Measurements from ENCODE around the gene KIF3A. TPM values are rescaled to one million over a fixed set of nuclear protein-coding genes. Genes with fewer than 3 reads are reported as not detected.

The KIF3A gene
- polyA plus RNA-seq, 1 donor from 2014 or later = 94.4 TPM

GRCh38 chr5:132747616-132748440 lies 10.5 kb upstream of the KIF3A start:
- H3K9ac ChIP-seq (ENCODE audit: low read length) = no peak overlapping the region
- no peak for TF ChIP-seq RAD21 (conservative IDR thresholded peaks at IDR 0.05)
- no peak for TF ChIP-seq CTCF (IDR thresholded peaks at IDR 0.05; ENCODE audit: poor library complexity, severe bottlenecking)
- no peak for TF ChIP-seq TAF1 (IDR thresholded peaks at IDR 0.05; ENCODE audit: low read depth)
- TF ChIP-seq EZH2 (IDR thresholded peaks at IDR 0.05; ENCODE audit: borderline replicate concordance, insufficient read depth, low read length, poor library complexity, severe bottlenecking) = no peak
- TF ChIP-seq, protein P1, sequence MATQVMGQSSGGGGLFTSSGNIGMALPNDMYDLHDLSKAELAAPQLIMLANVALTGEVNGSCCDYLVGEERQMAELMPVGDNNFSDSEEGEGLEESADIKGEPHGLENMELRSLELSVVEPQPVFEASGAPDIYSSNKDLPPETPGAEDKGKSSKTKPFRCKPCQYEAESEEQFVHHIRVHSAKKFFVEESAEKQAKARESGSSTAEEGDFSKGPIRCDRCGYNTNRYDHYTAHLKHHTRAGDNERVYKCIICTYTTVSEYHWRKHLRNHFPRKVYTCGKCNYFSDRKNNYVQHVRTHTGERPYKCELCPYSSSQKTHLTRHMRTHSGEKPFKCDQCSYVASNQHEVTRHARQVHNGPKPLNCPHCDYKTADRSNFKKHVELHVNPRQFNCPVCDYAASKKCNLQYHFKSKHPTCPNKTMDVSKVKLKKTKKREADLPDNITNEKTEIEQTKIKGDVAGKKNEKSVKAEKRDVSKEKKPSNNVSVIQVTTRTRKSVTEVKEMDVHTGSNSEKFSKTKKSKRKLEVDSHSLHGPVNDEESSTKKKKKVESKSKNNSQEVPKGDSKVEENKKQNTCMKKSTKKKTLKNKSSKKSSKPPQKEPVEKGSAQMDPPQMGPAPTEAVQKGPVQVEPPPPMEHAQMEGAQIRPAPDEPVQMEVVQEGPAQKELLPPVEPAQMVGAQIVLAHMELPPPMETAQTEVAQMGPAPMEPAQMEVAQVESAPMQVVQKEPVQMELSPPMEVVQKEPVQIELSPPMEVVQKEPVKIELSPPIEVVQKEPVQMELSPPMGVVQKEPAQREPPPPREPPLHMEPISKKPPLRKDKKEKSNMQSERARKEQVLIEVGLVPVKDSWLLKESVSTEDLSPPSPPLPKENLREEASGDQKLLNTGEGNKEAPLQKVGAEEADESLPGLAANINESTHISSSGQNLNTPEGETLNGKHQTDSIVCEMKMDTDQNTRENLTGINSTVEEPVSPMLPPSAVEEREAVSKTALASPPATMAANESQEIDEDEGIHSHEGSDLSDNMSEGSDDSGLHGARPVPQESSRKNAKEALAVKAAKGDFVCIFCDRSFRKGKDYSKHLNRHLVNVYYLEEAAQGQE (IDR thresholded peaks at IDR 0.05; ENCODE audit: borderline replicate concordance) = no peak
- TF ChIP-seq SMC3 (conservative IDR thresholded peaks at IDR 0.05; ENCODE audit: poor library complexity) = no peak
- TF ChIP-seq EP300 (conservative IDR thresholded peaks at IDR 0.05; ENCODE audit: poor library complexity, severe bottlenecking) = no peak
- TF ChIP-seq MXI1 (conservative IDR thresholded peaks at IDR 0.05; ENCODE audit: poor library complexity, severe bottlenecking) = no peak
- TF ChIP-seq POLR2AphosphoS5 (IDR thresholded peaks at IDR 0.05) = no peak
- no peaks in the 10 kb centered on the region for H3K9me3 ChIP-seq (ENCODE audit: low read length)
- H2AFZ ChIP-seq (ENCODE audit: low read depth, low read length) = no peak overlapping the region
- no peaks in the 10 kb centered on the region for H3K36me3 ChIP-seq (ENCODE audit: insufficient read depth, low read length)
- H3K9me2 ChIP-seq (ENCODE audit: insufficient read depth, low read length) = no peaks in the 10 kb centered on the region
- H3K4me3 ChIP-seq (ENCODE audit: low read length) = peak overlapping the region; percentile 55
- H3K27me3 ChIP-seq (ENCODE audit: insufficient read depth, low read depth, low read length) = peaks cover 44% of the 10 kb centered on the region
- no peak overlapping the region for H3K4me2 ChIP-seq (ENCODE audit: low read length)
- H4K20me1 ChIP-seq (ENCODE audit: insufficient read depth) = no peaks in the 10 kb centered on the region
- no peaks in the 10 kb centered on the region for H3F3A ChIP-seq (ENCODE audit: insufficient read depth, low read length, poor library complexity, severe bottlenecking)
- H3K27ac ChIP-seq (ENCODE audit: low read length) = no peak overlapping the region
- no peaks in the 10 kb centered on the region for H3K79me2 ChIP-seq (replicated peaks; ENCODE audit: insufficient read depth, low read length)

GRCh38 chr5:132746954-132747615 lies 9.7 kb upstream of the KIF3A start, which contains the start of gene CCNI2:
CCNI2 (plus strand) TSS chr5:132747426; CDS start chr5:132747496, 70 bp downstream.
- Histone ChIP-seq H3K9me2 (ENCODE audit: insufficient read depth, low read length) (no peaks in the 10 kb centered on the region), H3K36me3 (ENCODE audit: insufficient read depth, low read length) (no peaks in the 10 kb centered on the region), H3F3A (ENCODE audit: insufficient read depth, low read length, poor library complexity, severe bottlenecking) (no peaks in the 10 kb centered on the region), H3K27ac (ENCODE audit: low read length) (no peak within 1 kb of the TSS), H3K9ac (ENCODE audit: low read length) (no peak within 1 kb of the TSS), H3K4me3 (ENCODE audit: low read length) (peak within 1 kb of the TSS; percentile 55), H3K4me2 (ENCODE audit: low read length) (no peak within 1 kb of the TSS), H2AFZ (ENCODE audit: low read depth, low read length) (no peak within 1 kb of the TSS), H3K79me2 (replicated peaks; ENCODE audit: insufficient read depth, low read length) (no peaks in the 10 kb centered on the region), H3K27me3 (ENCODE audit: insufficient read depth, low read depth, low read length) (peaks cover 44% of the 10 kb centered on the region), H3K9me3 (ENCODE audit: low read length) (no peaks in the 10 kb centered on the region), H4K20me1 (ENCODE audit: insufficient read depth) (no peaks in the 10 kb centered on the region)
- TF ChIP-seq RAD21 (conservative IDR thresholded peaks at IDR 0.05) (no peak), CTCF (IDR thresholded peaks at IDR 0.05; ENCODE audit: poor library complexity, severe bottlenecking) (no peak), TAF1 (IDR thresholded peaks at IDR 0.05; ENCODE audit: low read depth) (no peak), SMC3 (conservative IDR thresholded peaks at IDR 0.05; ENCODE audit: poor library complexity) (no peak), MXI1 (conservative IDR thresholded peaks at IDR 0.05; ENCODE audit: poor library complexity, severe bottlenecking) (no peak), EZH2 (IDR thresholded peaks at IDR 0.05; ENCODE audit: borderline replicate concordance, insufficient read depth, low read length, poor library complexity, severe bottlenecking) (no peak), EP300 (conservative IDR thresholded peaks at IDR 0.05; ENCODE audit: poor library complexity, severe bottlenecking) (no peak), POLR2AphosphoS5 (IDR thresholded peaks at IDR 0.05) (no peak)
- TF ChIP-seq, protein P1 (IDR thresholded peaks at IDR 0.05; ENCODE audit: borderline replicate concordance) = no peak

Data from neural cell (in vitro differentiated cells).